HG03135 (cell line): ENCODE measurements around the gene CLMP.
"Not testable (repeated sequence)": the region's sequence is repeated elsewhere in the genome, so short reads cannot be mapped to it uniquely, and the experiment has no call there.

Experiments
- ATAC-seq: cut with Tn5 transposase; IDR thresholded peaks from one replicate; pipeline ENCODE4 v1.9.1; 2021; ENCODE audit warnings: mild to moderate bottlenecking, moderate library complexity; ENCODE audit not compliant: unreplicated experiment

CLMP gene

DNA sequence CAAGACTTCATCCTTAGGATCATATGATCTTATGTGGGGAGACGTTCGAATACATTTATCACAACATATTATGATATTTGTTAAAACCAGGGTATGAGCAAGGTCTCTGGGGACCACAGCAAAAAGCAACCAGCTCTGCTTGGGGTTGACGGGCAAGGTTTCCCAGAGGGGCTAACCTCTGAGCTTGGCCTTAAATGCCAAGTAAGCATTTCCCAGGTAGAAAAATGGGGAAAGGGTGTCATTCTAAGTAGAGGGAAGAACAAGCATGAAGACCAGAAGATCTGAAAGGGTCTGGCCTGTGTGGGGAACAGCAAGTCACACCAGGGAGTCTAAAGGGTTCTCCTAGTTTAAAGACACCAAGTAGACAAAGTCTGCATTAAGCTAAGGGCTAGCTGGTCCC lies 24.1 kb downstream of the CLMP start:
- no peak for ATAC-seq

DNA sequence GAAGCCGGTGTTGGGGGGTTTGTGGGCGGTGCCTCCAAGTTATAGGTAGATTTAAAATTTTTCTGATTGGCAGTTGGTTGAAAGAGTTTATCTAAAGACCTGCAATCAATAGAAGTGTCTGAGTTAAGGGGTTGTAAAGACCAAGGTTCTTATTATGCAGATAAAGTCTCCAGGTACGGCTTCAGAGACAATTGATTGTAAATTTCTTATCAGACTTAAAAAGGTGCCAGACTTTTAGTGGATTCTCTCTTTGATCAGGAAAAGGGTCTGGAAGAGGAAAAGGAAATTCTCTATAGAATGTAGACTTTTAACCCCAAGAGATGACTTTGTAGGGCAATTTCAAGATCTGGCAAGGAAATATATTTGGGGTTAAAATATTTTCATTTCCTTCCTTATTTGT lies 25.2 kb downstream of the CLMP start:
- ATAC-seq: no peak

DNA sequence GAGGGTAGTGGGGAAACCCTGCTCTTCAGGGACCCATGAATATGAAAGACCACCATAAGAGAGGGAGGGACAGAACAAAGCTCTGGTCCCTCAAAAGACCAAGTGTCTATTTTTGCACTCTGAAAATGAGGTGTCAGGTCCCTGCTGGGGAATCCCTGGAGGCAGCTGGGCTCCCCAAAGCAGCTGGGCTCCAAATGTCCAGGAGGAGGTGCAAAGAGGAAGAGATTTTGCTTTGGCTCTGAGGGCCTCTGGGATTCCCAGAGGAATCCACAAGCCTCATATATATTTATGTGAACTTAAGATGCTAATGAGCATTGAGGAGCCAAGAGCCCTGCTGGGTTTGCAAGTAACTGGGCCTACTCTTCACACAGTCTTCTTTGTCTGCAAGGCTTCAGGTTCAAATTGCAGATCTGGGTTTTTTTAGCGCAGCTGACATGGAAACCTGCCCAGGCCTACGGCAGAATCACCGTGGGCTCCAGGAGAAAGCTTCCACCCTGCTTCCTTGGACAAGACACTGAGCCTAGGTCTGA lies 26.0 kb downstream of the CLMP start:
- no peak for ATAC-seq

DNA sequence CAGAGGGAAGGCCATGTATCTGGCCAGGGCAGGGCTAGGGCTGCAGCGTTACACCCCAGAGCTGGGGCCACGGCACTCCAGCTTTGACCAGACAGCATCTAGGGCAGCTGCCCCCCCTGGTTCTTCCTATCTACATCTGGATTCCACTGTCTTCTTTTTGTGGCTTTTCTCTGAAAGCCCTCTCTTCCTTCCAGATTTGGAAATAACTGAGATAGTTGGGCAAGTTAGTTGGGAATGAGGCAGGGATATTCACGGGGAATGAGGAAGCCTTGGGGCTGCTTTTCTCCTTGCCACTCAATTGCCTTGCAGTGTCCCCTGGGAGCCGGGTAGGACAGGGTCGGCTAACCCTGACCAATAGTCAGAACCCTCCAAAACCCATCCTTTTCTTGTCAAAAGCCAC lies 26.8 kb downstream of the CLMP start:
- no peak for ATAC-seq

DNA sequence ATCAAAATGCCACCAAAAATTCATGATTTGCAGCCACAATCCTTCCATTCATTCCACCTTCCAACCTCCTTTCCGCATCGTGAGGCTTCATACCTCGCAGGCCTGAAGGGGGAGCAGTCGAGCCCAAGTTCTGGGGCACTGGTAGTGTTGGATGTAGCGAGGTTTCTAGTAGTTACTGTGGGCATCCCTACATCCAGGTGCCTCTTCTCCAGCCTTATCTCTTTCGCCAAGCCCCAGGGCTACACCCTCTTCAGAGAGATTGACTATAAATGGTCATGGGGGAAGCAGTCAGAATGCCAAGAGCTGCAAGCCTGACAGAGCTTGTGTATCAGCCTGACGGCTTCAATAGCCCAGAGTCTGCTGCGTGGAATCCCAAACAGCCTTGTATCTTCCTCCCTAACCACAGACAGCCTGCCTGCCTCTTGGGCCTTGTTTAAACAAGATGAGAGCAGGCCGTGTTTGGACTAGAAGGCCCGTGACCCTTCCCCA lies 28.9 kb downstream of the CLMP start:
- ATAC-seq: no peak

DNA sequence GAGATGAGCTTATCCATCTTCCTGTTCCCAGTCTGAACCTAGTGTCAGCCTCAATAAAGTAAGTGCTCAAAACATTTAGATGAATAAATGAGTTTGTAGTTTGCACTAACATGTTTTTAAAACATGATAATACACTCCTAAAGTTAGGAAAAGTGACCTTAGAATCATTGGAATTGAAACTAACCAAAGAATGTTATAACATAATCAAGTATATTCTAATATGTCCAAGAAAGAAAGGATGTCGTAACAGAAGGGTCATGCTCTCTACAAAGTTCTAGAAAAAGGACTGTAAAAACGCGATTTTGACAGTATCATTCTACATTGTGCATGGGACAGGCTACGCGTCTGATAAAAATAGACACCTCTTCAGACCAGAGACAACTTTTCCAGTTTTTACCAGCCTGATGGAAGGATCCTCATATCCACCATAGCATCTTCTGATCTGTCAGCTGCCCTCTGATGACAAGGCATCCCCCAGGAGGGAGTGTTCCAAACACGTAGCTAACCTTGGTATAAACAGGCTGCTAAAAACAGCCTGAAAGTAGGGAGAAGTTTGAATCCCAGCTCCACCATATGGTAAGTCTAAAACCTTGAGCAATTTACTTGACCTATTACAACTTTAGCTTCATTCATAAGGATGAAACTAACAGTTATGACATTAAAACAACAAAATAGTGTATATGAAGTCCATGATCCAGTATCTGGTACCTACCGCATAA lies 30.2 kb downstream of the CLMP start:
- ATAC-seq: no peak

DNA sequence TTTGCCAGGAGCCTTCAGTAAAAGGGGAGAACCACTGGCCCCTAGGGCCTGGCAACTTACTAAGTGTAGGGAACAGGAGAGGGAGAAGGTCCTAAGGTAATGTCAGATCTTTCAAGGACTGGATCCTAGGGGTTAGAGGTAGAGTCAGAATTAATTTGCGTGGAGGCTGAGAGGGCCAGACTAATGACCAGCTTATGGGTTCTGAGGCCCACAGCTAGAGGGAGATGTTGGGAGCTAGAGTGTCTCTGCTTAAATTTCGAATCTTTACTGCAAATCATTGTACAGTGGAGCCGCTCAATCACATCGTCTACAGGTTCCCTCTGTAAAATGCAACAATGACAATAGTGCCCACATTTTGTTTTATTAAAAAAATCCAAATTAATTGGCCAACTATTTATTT lies 31.4 kb downstream of the CLMP start:
- no peak for ATAC-seq

DNA sequence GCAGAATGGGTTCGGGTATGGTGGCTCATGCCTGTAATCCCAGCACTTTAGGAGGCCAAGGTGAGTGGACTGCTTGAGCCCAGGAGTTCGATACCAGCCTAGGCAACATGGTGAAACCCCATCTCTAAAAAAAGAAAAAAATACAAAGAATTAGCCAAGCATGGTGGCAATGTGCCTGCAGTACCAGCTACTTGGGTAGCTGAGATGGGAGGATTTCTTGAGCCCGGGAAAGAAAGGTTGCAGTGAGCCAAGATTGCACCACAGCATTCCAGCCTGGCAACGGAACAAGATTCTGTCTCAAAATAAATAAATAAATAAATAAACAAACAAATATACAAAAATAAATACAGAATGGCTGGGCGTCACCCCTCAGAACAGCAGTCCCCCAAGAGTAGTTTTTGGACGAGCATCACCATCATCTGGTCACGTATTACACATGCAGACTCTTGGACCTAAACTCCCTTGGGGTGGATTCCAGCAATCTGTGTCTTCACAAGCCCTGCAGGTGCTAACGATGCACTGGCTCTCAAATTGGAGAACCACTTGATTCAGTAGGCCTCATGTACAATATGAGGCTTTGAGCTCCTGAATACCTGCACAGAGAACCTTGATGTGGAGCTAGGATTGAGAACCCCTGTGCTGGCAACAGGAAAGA lies 33.5 kb downstream of the CLMP start:
- no peak for ATAC-seq

DNA sequence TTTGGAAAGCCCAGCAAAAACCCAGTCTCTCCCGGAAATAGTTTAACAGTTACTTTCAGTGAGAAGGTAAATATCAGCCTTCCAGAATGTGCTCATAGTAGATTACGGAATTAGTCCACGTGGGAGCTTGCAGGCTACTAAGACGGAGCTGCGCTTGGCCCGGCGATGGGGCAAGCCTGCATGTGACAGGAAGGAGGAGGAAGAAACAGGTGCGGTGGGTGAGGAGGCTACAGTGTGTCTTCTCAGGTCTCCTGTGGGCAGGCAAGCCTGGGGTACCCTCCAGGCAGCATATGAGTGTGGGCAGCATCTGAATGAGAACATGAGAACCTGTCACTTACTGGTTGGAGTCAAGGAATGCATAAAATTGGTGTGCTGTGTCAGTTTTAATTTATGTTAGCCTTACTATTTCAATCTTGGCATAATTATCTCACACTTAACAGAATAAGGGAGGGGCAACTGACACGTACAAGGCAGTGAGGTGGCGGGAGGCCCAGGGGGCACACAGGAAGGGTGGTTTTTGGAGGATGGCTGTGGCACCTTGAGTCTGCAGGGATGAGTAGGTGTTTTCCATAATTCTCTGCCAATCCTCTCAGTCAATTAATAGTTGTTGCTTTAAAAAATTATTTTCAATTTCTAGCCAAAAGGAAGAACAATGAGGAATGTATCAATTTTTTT lies 35.7 kb downstream of the CLMP start:
- ATAC-seq: no peak

DNA sequence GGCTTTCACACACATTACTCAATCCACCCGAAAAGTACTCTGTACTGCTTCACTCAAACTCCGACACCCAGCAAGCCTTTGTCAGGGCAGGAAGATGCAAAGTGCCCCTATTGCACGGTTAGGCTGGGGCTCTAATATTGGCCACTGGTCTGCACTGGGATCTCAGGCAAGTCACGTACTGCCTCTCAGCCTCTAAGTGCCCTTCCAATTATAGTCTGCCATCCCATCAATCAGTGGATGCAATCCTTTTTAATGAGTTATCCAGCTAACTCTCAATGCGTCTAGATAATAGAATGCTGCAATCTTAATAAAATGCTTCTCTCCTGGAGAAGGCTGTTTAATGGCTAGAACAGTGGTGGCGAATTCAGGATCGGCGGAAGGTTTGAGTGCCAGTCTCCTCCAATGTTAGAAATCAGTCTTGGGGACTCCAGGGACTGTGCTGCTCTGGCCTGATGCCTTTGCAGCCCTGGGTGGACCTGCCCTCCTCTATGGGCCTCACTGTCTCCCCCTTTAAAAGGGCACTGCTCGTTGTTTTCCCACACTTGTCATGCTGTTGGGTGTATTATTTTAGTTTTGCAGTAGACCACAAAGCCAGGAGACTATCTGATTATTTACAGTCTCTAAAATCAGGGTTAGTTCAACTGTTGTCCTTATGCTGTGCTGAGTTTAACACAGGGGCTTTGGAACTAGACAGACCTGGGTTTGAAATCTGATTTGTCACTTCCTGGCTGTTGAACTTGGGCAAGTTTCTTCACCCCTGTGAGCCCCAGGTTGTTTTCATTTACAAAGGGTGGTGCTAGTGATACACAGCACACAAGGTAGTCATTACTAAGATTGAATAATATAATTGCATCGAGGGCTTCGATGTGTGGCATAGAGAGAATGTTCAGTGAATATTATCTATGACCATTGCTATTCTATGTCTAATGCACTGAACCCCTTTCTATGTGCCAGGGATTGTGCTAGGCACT lies 36.7 kb downstream of the CLMP start:
- no peak for ATAC-seq

DNA sequence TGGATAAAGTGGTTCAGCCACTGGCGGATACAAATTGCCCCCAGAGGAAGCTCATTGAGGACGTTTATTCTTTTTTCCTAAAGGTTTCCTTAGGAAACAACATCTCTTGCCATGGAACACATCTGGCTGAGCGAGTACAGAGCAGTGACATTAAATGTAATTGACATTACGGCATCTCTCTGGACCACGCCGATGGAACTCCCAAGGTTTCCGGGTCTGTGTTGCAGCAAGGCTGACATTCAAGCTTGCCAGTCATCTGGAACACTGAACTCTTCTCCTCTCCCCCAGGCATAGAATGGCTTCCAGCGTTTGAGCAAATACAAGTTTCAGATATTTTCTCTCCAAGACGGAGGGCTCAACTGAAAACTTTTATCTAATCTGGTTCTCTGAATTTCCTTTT lies 42.1 kb downstream of the CLMP start:
- no peak for ATAC-seq

DNA sequence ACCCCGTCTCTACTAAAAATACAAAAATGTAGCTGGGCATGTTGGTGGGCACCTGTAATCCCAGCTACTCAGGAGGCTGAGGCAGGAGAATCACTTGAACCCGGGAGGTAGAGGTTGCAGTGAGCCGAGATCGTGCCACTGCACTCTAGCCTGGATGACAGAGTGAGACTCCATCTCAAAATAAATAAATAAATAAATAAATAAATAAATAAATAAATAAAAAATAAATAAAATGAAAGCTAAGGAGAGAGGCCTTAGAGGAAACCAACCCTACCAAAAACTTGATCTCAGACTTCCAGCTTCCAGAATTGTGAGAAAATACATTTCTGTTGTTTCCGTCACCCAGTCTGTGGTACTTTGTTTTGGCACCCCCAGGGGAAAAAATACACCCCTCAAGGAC lies 42.7 kb downstream of the CLMP start:
- ATAC-seq: not testable (repeated sequence)

DNA sequence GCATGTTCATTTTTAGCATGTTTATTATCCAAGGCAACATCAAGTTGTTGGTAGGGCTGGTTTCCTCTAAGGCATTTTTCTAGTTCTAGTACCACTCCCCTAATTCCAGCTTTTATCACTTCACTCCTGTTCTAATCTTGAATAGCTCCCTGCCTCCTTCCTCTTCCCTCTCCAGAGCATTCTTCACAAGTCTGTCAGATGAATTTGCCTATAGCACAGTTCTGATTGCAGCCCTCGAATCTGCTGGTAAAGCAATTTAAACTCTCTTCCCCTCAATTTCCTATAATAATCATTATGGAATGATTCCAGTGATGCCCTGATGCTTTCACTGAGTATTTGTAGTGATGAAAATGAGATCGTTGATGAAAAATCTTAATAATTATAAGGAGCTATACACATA lies 43.3 kb downstream of the CLMP start:
- ATAC-seq: no peak

DNA sequence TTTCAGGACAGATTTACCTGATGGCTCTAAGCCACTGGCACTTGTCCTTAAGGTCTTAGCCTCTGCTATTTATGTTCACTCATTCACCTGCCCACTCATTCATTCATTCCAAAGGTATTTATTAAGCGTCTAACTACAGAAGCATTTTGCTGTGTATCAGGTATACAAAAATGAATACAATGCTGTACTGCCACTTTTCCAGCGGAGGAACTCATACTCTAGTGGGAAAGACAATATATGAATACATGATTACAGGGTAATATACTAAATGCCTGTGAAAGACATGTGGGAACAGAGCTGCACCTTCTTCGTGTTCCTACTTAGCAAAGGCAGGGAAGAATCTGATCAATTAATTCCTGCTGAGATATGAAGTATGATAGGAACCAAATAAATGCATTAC lies 43.7 kb downstream of the CLMP start:
- ATAC-seq: no peak

DNA sequence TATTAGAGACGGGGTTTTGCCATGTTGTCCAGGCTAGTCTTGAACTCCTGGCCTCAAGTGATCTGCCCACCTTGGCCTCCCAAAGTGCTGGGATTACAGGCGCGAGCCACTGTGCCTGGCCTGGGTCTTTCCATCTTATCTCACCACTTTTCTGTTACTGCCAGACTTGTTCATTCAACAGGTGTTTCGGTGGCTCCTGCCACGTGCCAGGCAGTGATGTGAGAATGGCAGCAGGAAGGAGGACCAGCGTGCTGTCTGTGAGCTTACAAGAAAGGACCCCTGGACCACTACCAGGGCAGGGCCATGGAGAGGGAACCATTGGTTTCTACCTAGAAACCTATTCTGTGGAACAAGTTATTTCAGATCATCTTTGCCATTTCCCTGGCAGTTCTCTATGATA lies 44.2 kb downstream of the CLMP start:
- no peak for ATAC-seq

DNA sequence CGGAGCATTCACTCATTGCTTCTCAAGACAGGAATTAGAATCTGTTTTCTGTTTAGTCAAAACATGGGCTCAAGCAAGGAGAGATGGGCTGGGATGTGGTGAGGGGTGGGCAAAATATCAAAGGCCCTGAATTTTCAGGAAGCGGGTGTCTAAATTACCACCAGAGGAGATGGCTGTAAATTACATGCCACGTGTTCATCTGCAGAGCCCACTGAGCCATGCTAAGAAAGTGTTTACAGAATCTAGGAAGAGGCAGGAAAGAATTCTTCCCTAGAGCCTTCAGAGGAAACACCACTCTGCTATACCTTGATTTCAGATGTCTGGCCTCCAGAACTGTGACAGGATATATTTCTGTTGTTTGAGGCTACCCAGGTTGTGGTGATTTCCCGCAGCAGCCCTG lies 46.1 kb downstream of the CLMP start:
- no peak for ATAC-seq

DNA sequence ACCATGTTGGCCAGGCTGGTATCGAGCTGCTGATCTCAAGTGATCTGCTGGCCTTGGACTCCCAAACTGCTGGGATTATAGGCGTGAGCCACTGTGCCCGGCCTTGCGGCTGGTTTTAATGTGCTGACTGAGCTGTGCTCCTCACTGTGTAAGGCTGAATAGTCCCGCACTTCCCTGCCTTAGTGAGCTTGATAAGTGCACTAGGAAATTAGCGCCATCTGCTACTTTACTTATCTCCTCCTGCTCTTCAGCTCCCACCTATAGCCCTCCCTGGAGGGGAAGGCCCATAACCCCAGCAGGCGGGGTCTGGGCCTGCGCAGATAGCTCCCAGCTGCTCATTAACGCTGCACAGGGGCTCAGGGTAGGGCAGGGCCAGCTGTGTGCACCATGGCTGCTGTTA lies 49.4 kb downstream of the CLMP start:
- ATAC-seq: no peak

DNA sequence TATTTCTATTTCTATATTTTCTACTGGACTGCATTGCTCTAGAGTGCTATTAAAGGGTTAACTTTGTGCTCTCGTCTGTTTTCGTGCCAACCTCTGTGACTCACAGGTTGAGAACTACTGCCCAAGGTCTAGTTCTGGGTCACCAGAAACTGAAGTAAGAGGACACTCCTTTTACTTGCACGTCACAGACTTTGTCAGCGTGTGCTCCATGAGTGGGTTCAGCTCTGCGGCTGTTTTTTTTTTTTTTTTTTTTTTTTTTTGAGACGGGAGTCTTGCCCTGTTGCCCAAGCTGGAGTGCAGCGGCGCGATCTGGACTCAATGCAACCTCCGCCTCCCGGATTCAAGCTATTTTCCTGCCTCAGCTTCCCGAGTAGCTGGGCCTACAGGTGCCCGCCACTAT lies 49.8 kb downstream of the CLMP start:
- ATAC-seq: no peak

DNA sequence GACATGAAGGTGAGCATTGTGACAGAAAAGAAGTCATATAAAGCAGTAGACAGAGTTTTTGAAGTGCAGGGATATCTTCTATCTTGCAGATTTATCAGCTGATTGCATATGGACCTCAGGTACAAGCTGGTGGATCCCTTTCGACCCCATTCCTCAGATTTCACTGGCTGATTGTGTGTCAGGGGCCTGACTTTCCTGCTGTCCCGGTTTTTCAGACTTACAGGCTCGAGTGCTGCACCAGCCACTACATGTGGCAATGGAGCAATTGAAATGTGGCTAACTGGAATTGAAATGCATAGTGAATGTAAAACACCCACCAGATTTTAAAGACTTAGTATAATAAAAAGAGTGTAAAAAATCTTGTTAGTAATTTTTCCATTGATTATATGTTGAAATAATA lies 50.3 kb downstream of the CLMP start:
- no peak for ATAC-seq

DNA sequence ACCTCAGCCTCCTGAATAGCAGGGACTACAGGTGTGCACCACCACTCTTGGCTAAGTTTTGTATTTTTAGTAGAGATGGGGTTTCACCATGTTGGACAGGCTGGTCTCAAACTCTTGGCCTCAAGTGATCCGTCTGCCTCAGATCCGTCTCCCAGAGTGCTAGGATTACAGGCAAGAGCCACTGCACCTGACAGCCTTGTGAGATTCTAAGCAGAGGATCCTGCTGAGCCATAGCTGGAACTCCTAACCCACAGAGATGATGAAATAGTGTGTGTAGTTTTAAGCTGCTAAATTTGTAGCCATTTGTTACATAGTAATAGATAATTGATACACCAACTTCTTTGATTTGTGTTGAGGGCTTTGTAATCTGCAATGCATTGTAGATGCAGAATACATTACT lies 51.1 kb downstream of the CLMP start:
- no peak for ATAC-seq

DNA sequence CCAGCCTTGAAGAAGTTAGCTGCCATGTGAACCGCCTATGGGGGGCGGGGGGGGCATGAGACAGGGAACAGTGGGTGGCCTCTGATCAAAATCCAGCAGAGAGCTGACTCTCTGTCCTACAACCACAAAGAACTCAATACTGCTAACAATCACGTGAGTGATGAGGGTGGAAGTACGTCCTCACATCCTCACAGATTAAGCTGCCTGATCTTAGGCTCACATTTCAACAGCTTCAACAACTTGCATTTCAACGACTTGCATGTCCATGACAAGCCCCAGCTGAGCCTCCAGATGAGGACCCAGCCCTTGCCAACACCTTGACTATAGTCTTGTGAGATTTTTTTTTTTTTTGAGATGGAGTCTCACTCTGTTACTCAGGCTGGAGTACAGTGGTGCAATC lies 51.6 kb downstream of the CLMP start:
- no peak for ATAC-seq
